22Rv1 (cell line): ENCODE results near the gene CSRP1.

ENCODE experiments used
- CTCF ChIP-seq: fragments of 450-650 bp; IDR thresholded peaks from 2 replicates; pipeline ENCODE4 v1.5.1; 2017; ENCODE audit warnings: mild to moderate bottlenecking
- ZFX ChIP-seq: fragments of 450-650 bp; IDR thresholded peaks from 2 replicates; pipeline ENCODE4 v1.6.1; 2017; ENCODE audit warnings: antibody characterized with exemption, borderline replicate concordance

DNA sequence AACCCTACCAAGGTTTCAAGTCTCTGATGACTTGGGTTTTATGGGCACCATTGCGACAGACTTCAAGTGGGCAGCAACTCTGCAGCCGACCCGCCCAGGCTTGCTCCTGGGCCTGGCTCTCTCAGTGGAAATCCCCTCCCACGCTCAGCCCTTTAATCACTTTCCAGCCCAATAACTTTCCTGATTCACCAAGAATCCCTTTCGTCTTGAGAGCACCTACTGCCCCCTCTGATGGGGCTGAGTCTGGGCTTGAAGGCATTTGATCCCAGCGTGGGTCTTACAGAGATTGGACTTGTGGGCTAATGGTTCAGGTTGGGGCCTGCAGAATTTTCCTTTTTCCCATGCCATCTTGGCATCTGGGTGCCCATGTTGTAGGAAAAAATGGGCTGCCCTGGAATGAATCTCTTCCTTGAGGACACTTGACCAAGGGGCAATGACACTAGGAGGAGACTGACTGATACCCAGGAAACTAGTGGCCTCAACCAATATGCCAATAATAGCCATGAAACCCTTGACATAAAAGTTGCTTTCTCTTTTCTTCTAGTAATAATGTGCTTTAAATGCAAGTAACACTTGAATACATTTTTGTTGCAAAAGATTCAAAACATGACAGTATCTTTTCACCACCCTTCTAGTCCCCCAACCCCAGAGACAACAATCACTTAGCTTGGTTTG is 30.1 kb downstream of the CSRP1 start:
- TF ChIP-seq CTCF (no peak), ZFX (no peak)
